NB4 (cell line): ENCODE results near the gene MMD.

Source experiments
- MAX ChIP-seq: IDR thresholded peaks from 2 replicates; pipeline ENCODE4 v1.6.1; 2011; ENCODE audit warnings: low read depth, low read length
- MYC ChIP-seq: IDR thresholded peaks from 2 replicates; pipeline ENCODE4 v1.6.1; 2011; ENCODE audit warnings: low read depth, low read length
- POLR2A ChIP-seq: IDR thresholded peaks from 2 replicates; pipeline ENCODE4 v1.6.1; 2011; ENCODE audit warnings: mild to moderate bottlenecking; ENCODE audit not compliant: insufficient read length; ENCODE audit errors: extremely low read depth
- TF ChIP-seq, protein P1 (sequence below): IDR thresholded peaks from one replicate; pipeline ENCODE4 v1.5.1; 2012; ENCODE audit warnings: low read depth, low read length

DNA sequence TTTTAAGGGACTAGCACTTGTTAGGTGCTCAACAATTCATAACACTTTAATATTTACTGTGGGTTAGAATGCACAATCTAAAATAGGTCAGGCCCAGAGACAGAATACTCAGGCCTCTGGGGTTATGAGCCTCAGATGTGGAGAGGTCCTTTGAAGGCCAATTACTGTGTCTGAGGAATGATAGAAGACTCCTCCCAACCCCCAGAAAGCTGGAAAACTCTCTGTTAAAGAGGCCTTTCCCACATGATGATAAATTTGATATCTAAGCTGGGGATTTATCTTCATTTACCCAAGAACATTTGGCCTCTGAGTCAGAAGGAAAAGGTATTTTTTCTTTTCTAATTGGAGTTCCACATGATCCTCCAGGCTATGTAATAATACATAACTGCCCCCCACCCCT lies 41.1 kb upstream of the MMD start:
- TF ChIP-seq POLR2A (no peak), MAX (no peak), MYC (no peak)
- TF ChIP-seq, protein P1, sequence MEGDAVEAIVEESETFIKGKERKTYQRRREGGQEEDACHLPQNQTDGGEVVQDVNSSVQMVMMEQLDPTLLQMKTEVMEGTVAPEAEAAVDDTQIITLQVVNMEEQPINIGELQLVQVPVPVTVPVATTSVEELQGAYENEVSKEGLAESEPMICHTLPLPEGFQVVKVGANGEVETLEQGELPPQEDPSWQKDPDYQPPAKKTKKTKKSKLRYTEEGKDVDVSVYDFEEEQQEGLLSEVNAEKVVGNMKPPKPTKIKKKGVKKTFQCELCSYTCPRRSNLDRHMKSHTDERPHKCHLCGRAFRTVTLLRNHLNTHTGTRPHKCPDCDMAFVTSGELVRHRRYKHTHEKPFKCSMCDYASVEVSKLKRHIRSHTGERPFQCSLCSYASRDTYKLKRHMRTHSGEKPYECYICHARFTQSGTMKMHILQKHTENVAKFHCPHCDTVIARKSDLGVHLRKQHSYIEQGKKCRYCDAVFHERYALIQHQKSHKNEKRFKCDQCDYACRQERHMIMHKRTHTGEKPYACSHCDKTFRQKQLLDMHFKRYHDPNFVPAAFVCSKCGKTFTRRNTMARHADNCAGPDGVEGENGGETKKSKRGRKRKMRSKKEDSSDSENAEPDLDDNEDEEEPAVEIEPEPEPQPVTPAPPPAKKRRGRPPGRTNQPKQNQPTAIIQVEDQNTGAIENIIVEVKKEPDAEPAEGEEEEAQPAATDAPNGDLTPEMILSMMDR = no peak
